Epithelial cell of proximal tubule (primary cell): ENCODE measurements around the gene TNIK. TPM values are rescaled to one million over a fixed set of nuclear protein-coding genes. Genes with fewer than 3 reads are reported as not detected.

ENCODE experiments used
- DNase-seq: peaks from one replicate; pipeline ENCODE4 v3.0.0-alpha.2; 2011; ENCODE audit warnings: low read depth
- H3K4me3 ChIP-seq: 2 replicates; pipeline ENCODE4 v1.5.1; 2011; ENCODE audit warnings: low read depth, mild to moderate bottlenecking, low read length
- total RNA-seq: library from RNA; depleted of rRNA; stranded (reverse); fragments of >200 nt; gene quantifications from 2 replicates; pipeline ENCODE4 v1.2.3, GENCODE V29; 2015
- TF ChIP-seq, protein P1 (sequence below): conservative IDR thresholded peaks from 2 replicates; pipeline ENCODE4 v1.5.1; 2012; ENCODE audit warnings: low read depth, mild to moderate bottlenecking, low read length

TNIK gene
- total RNA-seq, 1 donor from 2014 or later = 11.8 TPM

DNA sequence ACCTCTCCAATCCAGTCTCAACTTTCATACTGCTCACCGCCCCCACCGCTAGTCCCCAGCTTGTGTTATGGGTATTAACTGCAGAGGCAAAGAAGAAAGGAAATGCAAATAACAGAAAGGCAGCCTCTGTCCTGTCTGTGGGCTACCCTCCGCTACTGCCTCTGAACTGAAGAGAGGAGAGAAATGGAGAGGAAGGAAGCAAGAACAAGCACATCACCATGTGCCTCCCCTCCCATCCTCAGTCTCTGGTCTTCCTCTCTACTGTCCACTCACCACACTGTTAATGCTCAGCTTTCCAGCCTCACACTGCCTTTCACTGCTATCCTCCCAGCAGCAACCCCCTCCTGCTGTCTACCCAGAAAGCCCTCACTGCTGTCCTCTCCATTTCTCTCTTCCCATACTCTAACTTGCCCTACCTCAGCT lies 294.7 kb downstream of the TNIK start:
- TF ChIP-seq, protein P1, sequence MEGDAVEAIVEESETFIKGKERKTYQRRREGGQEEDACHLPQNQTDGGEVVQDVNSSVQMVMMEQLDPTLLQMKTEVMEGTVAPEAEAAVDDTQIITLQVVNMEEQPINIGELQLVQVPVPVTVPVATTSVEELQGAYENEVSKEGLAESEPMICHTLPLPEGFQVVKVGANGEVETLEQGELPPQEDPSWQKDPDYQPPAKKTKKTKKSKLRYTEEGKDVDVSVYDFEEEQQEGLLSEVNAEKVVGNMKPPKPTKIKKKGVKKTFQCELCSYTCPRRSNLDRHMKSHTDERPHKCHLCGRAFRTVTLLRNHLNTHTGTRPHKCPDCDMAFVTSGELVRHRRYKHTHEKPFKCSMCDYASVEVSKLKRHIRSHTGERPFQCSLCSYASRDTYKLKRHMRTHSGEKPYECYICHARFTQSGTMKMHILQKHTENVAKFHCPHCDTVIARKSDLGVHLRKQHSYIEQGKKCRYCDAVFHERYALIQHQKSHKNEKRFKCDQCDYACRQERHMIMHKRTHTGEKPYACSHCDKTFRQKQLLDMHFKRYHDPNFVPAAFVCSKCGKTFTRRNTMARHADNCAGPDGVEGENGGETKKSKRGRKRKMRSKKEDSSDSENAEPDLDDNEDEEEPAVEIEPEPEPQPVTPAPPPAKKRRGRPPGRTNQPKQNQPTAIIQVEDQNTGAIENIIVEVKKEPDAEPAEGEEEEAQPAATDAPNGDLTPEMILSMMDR = no peak
- H3K4me3 ChIP-seq = no peak overlapping the region
- no peak for DNase-seq

DNA sequence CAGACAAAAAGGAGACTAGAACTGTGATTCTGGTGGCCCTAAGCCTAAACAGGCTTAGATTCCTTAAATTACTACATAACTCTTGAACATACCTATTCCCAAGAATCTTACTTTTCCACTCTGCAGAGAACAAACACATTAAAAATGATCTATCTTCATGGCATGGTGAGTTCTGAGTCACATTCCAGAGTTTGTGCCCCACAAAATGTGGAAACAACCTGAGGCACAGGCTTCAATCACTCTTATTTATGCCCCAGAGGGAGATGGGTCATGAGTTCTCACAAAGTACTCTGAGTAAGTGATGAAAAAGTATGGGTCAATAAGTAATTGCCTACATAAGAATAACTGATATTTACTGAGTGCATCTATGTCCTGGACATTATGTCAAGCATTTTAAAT lies 296.1 kb downstream of the TNIK start:
- DNase-seq = no peak
- TF ChIP-seq, protein P1 = no peak
- H3K4me3 ChIP-seq = no peak overlapping the region

DNA sequence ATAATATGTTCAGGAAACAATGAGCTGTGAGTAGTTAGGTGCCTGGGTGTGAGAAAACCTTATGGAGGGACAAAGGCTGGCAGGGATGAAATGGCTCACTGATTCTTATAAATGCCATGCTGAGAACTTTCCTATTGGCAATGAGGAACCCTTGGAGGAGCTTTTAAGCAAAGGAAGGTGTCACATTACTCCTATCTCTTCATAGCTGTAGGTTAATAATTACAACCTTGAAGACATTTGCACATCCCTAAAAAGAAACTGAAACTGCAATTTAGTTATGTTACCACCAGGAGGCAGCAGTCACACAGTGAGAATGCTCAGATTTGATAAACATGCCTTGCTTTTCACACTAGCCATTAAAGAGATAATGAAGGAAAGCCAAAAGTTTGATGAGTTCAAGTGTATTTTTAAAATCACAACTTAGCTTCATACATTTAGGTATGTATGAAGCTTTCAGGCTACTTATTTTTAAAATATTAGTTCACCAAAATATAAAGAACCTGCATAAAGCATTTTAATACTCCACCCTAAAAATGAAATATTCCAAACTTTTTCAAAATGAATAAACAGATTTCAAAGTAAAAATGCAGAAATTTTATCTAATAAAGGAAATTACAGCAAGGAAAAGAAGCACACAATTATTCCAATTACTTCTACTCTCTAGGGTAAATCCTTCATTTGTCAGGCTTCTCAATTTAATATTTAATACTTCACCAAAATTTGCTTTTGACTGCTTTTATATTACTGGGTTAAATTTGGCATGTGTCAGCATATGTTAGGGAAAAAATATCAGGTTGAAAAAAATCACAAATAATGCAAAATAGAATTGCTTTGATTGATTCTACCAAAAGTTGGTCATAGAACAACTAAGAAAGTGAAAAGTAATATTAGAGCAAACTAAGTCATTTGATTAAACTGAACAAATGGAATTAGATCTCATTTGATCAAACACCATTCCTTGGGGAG lies 296.8 kb downstream of the TNIK start:
- TF ChIP-seq, protein P1 = peak; percentile 69
- H3K4me3 ChIP-seq = no peak overlapping the region
- DNase-seq = peak; percentile 84

DNA sequence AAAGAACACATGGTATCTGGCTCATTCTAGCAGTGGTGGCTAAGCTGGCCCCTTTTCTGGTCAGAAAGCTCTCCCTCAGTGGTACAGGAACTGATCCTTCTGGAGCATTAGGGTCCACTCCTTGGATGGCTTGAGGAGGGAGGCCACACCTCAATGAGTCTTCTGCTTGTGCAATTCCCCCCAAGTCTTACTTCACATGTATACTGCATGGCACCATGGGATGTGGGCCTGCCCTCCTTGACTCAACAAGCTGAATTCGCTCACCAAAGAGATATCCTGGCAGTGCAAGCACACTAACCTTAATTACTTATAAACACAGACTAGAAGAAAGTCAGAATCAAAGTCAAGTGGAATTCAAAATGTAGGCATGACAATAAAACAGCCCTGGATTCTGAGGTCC lies 299.9 kb downstream of the TNIK start:
- no peak for DNase-seq
- TF ChIP-seq, protein P1 = no peak
- no peak overlapping the region for H3K4me3 ChIP-seq

DNA sequence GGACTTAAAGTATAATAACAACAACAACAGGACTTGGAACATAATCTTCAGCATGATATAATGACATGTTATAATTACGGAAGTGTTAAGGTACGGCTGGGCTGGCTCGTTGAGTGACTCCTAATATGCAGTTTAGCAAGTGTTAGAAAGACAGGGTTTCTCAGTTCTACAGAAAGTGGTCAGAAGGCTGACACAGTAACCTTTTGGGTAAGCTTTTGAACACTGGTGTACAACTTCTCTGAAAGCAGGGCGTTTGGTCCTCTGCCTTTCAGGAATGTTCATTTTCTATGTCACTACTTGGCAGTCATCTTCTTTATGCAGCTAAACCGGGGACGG lies 300.4 kb downstream of the TNIK start:
- TF ChIP-seq, protein P1 = no peak

DNA sequence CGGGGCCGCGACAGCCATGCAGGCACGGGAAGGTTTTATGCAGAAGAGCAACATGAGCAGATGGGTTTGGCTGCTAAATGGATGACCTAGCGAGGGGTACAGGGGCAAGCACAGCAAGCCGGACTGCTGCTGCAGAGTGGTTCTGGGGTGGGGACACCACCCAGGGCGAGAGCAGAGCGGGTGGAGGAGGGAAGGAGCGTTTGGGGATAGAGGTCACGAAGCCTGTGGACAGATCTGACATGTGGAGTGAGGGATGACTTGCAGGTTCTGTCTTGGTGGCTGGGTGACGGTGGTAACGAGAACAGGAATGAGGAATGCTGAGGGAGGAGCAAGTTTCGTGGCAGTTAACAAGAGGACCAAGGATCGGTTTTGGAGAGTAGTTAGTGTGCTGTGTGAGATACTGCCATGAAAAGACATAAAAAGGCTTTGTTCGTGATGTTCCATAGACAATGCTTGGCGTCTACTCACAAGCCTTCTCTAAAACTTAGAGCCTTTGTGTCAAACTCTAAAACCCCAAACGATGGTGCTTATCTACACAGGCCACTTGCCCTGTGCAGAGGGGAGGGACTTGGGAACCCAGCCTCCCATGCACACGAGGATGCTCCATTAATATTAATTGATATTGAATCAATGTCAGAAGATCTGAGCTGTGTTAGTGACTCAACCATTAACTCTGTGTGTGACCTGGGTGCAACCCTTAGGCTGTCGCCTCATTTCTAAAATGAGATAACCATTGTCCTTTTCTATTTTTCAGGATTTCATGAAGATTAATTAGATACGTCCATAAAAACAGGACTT lies 301.0 kb downstream of the TNIK start:
- TF ChIP-seq, protein P1 = no peak
- DNase-seq = no peak

More for the DNA sequence above, 300.4 kb downstream of the TNIK start:
- no peak for DNase-seq
- no peak overlapping the region for H3K4me3 ChIP-seq

More for the DNA sequence above, 301.0 kb downstream of the TNIK start:
- H3K4me3 ChIP-seq = no peak overlapping the region
